HepG2 (cell line): ENCODE measurements around the gene CLEC16A. TPM values are rescaled to one million over a fixed set of nuclear protein-coding genes. Genes with fewer than 3 reads are reported as not detected.

Experiments
- CBX1 ChIP-seq: IDR thresholded peaks from one replicate; pipeline ENCODE4 v1.6.1; 2016; ENCODE audit warnings: antibody characterized with exemption, low read depth
- HNF4G ChIP-seq, 2 experiments: sonication (generic) in 1 of 2; formaldehyde crosslinking in 1 of 2; IDR thresholded peaks; 2 replicates each; pipeline versions ENCODE4 v1.4.0 to v1.6.1; 2011 to 2020; ENCODE audit warnings: borderline replicate concordance in 2 of 2, low read depth in 2 of 2, mild to moderate bottlenecking in 2 of 2, low read length in 1 of 2, missing genetic modification reagents in 1 of 2, moderate library complexity in 1 of 2
- HOXD1 ChIP-seq: sonication (generic); formaldehyde crosslinking; IDR thresholded peaks from 2 replicates; pipeline ENCODE4 v1.5.0; 2020; ENCODE audit warnings: missing genetic modification reagents
- SCMH1 ChIP-seq: sonication (generic); formaldehyde crosslinking; IDR thresholded peaks from 2 replicates; pipeline ENCODE4 v1.9.0; 2021; ENCODE audit warnings: missing genetic modification reagents, mild to moderate bottlenecking, borderline replicate concordance
- SMAD9 ChIP-seq: sonication (generic); formaldehyde crosslinking; IDR thresholded peaks from 2 replicates; pipeline ENCODE4 v1.5.1; 2020; ENCODE audit warnings: mild to moderate bottlenecking, missing genetic modification reagents
- TBX2 ChIP-seq: sonication (generic); formaldehyde crosslinking; IDR thresholded peaks from 2 replicates; pipeline ENCODE4 v1.5.0; 2020; ENCODE audit warnings: missing genetic modification reagents, mild to moderate bottlenecking, borderline replicate concordance
- ZNF224 ChIP-seq: sonication (generic); formaldehyde crosslinking; IDR thresholded peaks from 2 replicates; pipeline ENCODE4 v1.5.0; 2020; ENCODE audit warnings: mild to moderate bottlenecking, missing genetic modification reagents
- ZNF30 ChIP-seq: sonication (generic); formaldehyde crosslinking; IDR thresholded peaks from 2 replicates; pipeline ENCODE4 v1.5.0; 2020; ENCODE audit warnings: mild to moderate bottlenecking, missing genetic modification reagents
- ZNF432 ChIP-seq: sonication (generic); formaldehyde crosslinking; IDR thresholded peaks from 2 replicates; pipeline ENCODE4 v1.5.0; 2020; ENCODE audit warnings: missing genetic modification reagents, mild to moderate bottlenecking, borderline replicate concordance
- ZNF543 ChIP-seq: sonication (generic); formaldehyde crosslinking; IDR thresholded peaks from 2 replicates; pipeline ENCODE4 v1.4.0; 2020; ENCODE audit warnings: mild to moderate bottlenecking, missing genetic modification reagents
- ZNF567 ChIP-seq: sonication (generic); formaldehyde crosslinking; IDR thresholded peaks from 2 replicates; pipeline ENCODE4 v1.8.1; 2023; ENCODE audit warnings: mild to moderate bottlenecking, missing genetic modification reagents, borderline replicate concordance
- polyA plus RNA-seq, 8 experiments: library from polyadenylated mRNA; depleted of rRNA in 3 of 8; stranded (reverse) in 7 of 8; unstranded in 1 of 8; fragments of >200 nt; fragmentation: Illumina TruSeq in 4 of 8; extraction: Trizol in 4 of 8; gene quantifications; 2 replicates each; pipeline versions ENCODE4 v1.2.1 to v1.2.3, GENCODE V29; 2011 to 2016; ENCODE audit warnings: low read depth in 4 of 8, missing spikeins in 1 of 8, mixed read lengths in 1 of 8; ENCODE audit not compliant: insufficient read depth in 1 of 8
- total RNA-seq, 5 experiments: library from RNA; depleted of rRNA; stranded (reverse); fragments of >200 nt; fragmentation: Illumina TruSeq; extraction: Trizol; gene quantifications; 2 replicates each; pipeline ENCODE4 v1.2.3, GENCODE V29; 2016; ENCODE audit warnings: low read depth in 1 of 5
- TF ChIP-seq, protein P1 (sequence below): sonication (generic); formaldehyde crosslinking; IDR thresholded peaks from 2 replicates; pipeline ENCODE4 v1.8.0; 2022; ENCODE audit warnings: mild to moderate bottlenecking, missing genetic modification reagents; ENCODE audit not compliant: insufficient replicate concordance
- TF ChIP-seq, protein P2 (sequence below): sonication (generic); formaldehyde crosslinking; IDR thresholded peaks from 2 replicates; pipeline ENCODE4 v1.4.0; 2020; ENCODE audit warnings: missing genetic modification reagents
- TF ChIP-seq, protein P3 (sequence below): sonication (generic); formaldehyde crosslinking; IDR thresholded peaks from 2 replicates; pipeline ENCODE4; 2020; ENCODE audit warnings: missing genetic modification reagents, mild to moderate bottlenecking, borderline replicate concordance
- TF ChIP-seq, protein P4 (sequence below): sonication (generic); formaldehyde crosslinking; IDR thresholded peaks from 2 replicates; pipeline ENCODE4 v1.4.0; 2020; ENCODE audit warnings: mild to moderate bottlenecking, missing genetic modification reagents
- TF ChIP-seq, protein P5 (sequence below), 2 experiments: sonication (generic) in 1 of 2; formaldehyde crosslinking in 1 of 2; IDR thresholded peaks; 2 replicates each; pipeline versions ENCODE4 v1.4.0 to v1.6.1; 2018 to 2020; ENCODE audit warnings: missing genetic modification reagents in 2 of 2, borderline replicate concordance in 1 of 2, low read depth in 1 of 2, mild to moderate bottlenecking in 1 of 2, missing biosample characterization in 1 of 2
- TF ChIP-seq, protein P6 (sequence below): sonication (generic); formaldehyde crosslinking; IDR thresholded peaks from 2 replicates; pipeline ENCODE4 v1.5.0; 2020; ENCODE audit warnings: missing genetic modification reagents, mild to moderate bottlenecking, borderline replicate concordance

CLEC16A gene
- total and polyA plus RNA-seq, 2 of the 13 experiments (the other 11 are each of a cell fraction or from before 2014, with no cell fraction given) = 8.5 to 10.3 TPM

DNA sequence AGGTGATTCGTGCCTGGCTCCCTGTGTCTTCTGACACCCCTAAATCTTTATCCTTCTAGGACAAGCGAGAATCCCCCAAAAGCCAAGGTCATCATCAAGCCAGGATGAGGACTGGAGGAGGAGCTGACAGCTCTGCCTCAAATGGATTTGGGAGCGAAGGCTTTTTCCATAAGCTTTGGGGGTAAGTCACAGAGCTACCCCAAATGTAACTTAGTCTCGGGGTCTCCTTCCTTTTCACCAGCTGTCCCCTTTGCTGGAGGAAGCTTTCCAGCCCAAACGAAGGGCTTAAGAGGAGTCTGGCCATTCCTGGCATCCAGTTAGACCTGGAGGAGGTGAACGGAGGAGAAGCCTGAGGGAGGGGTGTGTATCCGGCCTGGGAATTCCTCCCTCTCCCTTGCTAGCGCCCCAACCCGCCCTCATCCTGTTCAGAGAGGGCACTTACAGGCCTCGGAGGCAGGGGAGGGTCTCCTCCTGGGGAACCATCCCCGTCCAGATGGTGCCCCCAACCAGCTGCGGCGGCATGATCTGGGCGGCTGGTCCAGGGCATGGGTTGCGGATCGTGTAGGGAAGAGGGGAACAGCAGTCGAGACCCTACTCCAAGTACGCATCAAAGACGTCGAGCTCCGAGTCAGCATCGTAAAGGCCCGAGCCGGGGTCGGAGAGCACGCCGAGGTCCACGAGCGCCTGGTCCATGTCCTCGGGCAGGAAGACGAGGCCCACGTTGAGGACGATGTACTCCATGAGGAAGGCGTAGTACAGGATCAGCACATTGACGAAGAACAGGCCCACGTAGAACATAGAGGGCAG is 3.0 kb upstream of the CLEC16A start (continued):
- TF ChIP-seq, protein P1, sequence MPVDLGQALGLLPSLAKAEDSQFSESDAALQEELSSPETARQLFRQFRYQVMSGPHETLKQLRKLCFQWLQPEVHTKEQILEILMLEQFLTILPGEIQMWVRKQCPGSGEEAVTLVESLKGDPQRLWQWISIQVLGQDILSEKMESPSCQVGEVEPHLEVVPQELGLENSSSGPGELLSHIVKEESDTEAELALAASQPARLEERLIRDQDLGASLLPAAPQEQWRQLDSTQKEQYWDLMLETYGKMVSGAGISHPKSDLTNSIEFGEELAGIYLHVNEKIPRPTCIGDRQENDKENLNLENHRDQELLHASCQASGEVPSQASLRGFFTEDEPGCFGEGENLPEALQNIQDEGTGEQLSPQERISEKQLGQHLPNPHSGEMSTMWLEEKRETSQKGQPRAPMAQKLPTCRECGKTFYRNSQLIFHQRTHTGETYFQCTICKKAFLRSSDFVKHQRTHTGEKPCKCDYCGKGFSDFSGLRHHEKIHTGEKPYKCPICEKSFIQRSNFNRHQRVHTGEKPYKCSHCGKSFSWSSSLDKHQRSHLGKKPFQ (CRISPR knock-in tag) = peak; percentile 34
- TF ChIP-seq SMAD9 (CRISPR knock-in tag) (0 out of 2 replicates have a peak, but pooled peaks have one; percentile 5), SCMH1 (no peak), ZNF224 (CRISPR knock-in tag) (peak; percentile 36; the same call in 1 of the 2 replicates), ZNF567 (0 out of 2 replicates have a peak, but pooled peaks have one; percentile 38), CBX1 (no peak), HNF4G (IDR thresholded peaks at IDR 0.05; ENCODE audit: borderline replicate concordance, low read depth, low read length) (no peak), HNF4G (CRISPR knock-in tag; IDR thresholded peaks at IDR 0.05; ENCODE audit: borderline replicate concordance, low read depth) (0 out of 2 replicates have a peak, but pooled peaks have one; percentile 52), ZNF543 (peak; percentile 19; the same call in 1 of the 2 replicates), ZNF30 (peak; percentile 90; the same call in 1 of the 2 replicates), ZNF432 (CRISPR knock-in tag) (0 out of 2 replicates have a peak, but pooled peaks have one; percentile 41), HOXD1 (CRISPR knock-in tag) (peak; percentile 27; the same call in 1 of the 2 replicates), TBX2 (CRISPR knock-in tag) (peak; percentile 3; the same call in 1 of the 2 replicates)
- TF ChIP-seq, protein P2, sequence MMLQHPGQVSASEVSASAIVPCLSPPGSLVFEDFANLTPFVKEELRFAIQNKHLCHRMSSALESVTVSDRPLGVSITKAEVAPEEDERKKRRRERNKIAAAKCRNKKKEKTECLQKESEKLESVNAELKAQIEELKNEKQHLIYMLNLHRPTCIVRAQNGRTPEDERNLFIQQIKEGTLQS (CRISPR knock-in tag) = peak; percentile 6; the same call in 1 of the 2 replicates
- TF ChIP-seq, protein P3, sequence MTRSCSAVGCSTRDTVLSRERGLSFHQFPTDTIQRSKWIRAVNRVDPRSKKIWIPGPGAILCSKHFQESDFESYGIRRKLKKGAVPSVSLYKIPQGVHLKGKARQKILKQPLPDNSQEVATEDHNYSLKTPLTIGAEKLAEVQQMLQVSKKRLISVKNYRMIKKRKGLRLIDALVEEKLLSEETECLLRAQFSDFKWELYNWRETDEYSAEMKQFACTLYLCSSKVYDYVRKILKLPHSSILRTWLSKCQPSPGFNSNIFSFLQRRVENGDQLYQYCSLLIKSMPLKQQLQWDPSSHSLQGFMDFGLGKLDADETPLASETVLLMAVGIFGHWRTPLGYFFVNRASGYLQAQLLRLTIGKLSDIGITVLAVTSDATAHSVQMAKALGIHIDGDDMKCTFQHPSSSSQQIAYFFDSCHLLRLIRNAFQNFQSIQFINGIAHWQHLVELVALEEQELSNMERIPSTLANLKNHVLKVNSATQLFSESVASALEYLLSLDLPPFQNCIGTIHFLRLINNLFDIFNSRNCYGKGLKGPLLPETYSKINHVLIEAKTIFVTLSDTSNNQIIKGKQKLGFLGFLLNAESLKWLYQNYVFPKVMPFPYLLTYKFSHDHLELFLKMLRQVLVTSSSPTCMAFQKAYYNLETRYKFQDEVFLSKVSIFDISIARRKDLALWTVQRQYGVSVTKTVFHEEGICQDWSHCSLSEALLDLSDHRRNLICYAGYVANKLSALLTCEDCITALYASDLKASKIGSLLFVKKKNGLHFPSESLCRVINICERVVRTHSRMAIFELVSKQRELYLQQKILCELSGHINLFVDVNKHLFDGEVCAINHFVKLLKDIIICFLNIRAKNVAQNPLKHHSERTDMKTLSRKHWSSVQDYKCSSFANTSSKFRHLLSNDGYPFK = peak; percentile 17; the same call in 1 of the 2 replicates
- TF ChIP-seq, protein P4, sequence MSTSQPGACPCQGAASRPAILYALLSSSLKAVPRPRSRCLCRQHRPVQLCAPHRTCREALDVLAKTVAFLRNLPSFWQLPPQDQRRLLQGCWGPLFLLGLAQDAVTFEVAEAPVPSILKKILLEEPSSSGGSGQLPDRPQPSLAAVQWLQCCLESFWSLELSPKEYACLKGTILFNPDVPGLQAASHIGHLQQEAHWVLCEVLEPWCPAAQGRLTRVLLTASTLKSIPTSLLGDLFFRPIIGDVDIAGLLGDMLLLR (CRISPR knock-in tag) = 0 out of 2 replicates have a peak, but pooled peaks have one; percentile 59
- TF ChIP-seq, protein P5, sequence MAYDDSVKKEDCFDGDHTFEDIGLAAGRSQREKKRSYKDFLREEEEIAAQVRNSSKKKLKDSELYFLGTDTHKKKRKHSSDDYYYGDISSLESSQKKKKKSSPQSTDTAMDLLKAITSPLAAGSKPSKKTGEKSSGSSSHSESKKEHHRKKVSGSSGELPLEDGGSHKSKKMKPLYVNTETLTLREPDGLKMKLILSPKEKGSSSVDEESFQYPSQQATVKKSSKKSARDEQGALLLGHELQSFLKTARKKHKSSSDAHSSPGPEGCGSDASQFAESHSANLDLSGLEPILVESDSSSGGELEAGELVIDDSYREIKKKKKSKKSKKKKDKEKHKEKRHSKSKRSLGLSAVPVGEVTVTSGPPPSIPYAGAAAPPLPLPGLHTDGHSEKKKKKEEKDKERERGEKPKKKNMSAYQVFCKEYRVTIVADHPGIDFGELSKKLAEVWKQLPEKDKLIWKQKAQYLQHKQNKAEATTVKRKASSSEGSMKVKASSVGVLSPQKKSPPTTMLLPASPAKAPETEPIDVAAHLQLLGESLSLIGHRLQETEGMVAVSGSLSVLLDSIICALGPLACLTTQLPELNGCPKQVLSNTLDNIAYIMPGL (CRISPR knock-in tag; IDR thresholded peaks at IDR 0.05; ENCODE audit: borderline replicate concordance in 1 of 2, low read depth in 1 of 2) = 0 out of 4 replicates have a peak, but pooled peaks of 1 of the 2 experiments have one; percentile 12
- TF ChIP-seq, protein P6, sequence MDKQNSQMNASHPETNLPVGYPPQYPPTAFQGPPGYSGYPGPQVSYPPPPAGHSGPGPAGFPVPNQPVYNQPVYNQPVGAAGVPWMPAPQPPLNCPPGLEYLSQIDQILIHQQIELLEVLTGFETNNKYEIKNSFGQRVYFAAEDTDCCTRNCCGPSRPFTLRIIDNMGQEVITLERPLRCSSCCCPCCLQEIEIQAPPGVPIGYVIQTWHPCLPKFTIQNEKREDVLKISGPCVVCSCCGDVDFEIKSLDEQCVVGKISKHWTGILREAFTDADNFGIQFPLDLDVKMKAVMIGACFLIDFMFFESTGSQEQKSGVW (CRISPR knock-in tag) = peak; percentile 64; the same call in 1 of the 2 replicates
